Fibroblast of peridontal ligament (primary cell): Measurements from ENCODE around the gene ALDH3A1.

Source experiments
- DNase-seq: peaks from one replicate; pipeline ENCODE4 v3.0.0-alpha.2; 2010; ENCODE audit errors: extremely low read depth

ALDH3A1 gene

GRCh38 chr17:19703828-19704613 lies 44.1 kb downstream of the ALDH3A1 start:
- no peak for DNase-seq

DNA sequence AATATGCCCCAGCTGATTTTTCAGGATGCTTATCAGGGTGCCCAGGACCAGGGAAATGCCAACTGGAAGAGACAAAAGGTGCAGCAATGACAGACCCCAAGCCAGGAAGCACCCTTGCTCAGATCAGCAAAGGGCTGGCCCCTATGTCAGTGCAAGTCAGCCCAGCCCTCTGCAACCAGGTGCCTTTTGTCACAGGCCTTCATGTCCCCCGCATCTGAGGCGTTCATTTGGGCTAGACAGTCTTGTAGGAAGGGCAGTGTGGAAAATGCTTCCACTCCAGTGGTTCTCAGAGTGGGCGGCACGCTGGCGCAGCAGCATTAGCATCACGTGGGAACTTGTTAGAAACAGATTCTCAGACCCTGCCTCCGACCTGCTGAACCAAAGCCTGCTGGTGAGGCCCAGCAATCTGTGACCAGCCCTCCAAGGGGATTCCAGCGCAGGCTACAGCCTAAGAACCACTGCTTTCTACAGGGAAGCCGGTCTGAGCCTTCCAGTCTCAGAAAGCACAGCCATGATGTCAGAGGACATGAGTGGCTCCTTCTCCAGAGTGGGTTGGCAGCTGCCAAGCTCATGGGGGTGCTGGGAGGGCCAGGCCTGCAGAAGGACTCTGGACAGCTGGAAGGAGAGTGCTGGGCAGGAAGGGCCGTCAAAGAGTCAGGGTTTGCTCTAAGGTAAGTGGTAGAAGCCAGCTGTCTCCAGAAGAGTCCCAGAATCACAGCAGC lies 44.8 kb downstream of the ALDH3A1 start:
- no peak for DNase-seq

- DNase-seq: no peak
Measured at GRCh38 chr17:19702217-19702641, 45.9 kb downstream of the ALDH3A1 start.
